Coronary artery (tissue), 2 donors: ENCODE results near the gene ZNF219.
A peak's percentile ranks its signal among the peaks of the same experiment; 100 is the strongest.

Experiments
- DNase-seq: peaks from one replicate; pipeline ENCODE4 v3.0.0-alpha.2; 2017; ENCODE audit warnings: low spot score
- H3K27ac ChIP-seq, 2 donors: fragments of 200-600 bp; sonication (generic); one replicate each; pipeline ENCODE4 v1.5.1; 2016 to 2019
- H3K4me3 ChIP-seq: fragments of 200-600 bp; sonication (generic); 2 replicates; pipeline ENCODE4 v1.5.1; 2016; ENCODE audit warnings: mild to moderate bottlenecking, moderate library complexity
- TF ChIP-seq, protein P1 (sequence below): fragments of 200-600 bp; sonication (generic); IDR thresholded peaks from one replicate; pipeline ENCODE4 v1.5.1; 2019; ENCODE audit warnings: antibody characterized with exemption

The ZNF219 gene

DNA sequence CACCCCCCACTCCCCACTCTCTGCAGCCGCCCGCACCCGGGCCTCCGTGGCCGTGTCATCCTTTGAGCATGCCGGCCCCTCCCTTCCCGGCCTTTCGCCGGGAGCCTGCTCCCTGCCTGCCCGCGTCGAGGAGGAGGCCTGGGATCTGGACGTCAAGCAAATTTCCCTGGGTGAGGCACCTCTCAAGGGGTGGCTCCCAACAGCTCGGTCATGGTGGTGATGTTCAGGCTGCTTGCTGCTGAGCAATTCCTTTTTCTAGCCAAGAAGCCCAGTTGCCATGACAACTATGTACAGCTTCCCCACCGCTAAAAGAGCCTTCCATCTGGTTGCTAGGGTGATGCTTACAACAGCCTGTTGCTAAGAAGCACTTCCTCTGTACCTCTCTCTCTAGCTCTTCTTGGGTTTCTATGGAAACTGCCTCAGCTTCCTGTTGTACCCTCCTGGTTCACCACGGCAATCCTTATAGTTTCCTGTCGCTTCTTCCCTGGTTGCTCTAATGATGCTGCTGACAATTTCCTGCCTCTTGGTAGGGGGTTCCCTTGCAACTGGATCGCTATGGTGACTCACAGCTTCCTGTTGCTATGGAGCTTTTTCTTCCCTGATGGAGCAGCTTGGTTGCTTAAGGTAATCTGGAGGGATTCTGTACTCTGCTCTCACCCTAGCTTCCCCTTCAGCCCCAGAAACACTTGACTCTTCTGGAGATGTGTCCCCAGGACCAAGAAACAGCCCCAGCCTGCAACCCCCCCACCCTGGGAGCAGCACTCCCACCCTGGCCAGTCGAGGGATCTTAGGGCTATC lies 11.0 kb downstream of the ZNF219 start:
- TF ChIP-seq, protein P1, sequence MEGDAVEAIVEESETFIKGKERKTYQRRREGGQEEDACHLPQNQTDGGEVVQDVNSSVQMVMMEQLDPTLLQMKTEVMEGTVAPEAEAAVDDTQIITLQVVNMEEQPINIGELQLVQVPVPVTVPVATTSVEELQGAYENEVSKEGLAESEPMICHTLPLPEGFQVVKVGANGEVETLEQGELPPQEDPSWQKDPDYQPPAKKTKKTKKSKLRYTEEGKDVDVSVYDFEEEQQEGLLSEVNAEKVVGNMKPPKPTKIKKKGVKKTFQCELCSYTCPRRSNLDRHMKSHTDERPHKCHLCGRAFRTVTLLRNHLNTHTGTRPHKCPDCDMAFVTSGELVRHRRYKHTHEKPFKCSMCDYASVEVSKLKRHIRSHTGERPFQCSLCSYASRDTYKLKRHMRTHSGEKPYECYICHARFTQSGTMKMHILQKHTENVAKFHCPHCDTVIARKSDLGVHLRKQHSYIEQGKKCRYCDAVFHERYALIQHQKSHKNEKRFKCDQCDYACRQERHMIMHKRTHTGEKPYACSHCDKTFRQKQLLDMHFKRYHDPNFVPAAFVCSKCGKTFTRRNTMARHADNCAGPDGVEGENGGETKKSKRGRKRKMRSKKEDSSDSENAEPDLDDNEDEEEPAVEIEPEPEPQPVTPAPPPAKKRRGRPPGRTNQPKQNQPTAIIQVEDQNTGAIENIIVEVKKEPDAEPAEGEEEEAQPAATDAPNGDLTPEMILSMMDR = no peak
- DNase-seq = no peak
- Histone ChIP-seq H3K4me3 (no peak overlapping the region), H3K27ac (peak overlapping the region in 1 of 2 donors; percentile 66)

DNA sequence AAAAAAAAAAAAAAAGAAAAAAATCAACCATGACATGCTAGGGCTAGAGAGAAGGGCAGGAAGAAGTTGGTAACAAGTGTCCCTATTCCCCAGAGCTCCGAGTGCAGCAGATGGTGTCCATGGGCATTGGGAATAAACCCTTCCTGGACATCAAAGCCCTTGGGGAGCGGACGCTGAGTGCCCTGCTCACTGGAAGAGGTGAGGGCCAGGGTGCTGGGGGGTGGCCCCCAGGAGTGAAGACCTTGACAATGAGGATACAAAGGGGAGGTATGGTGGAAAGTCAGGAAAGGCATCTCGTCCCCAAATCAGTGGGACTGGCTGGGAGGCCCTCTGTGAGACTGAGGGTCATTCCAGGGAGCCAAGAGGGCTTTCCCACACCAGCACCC lies 11.6 kb downstream of the ZNF219 start:
- TF ChIP-seq, protein P1 = no peak
- Histone ChIP-seq H3K27ac (peak overlapping the region in 1 of 2 donors; percentile 66), H3K4me3 (no peak overlapping the region)
- no peak for DNase-seq

DNA sequence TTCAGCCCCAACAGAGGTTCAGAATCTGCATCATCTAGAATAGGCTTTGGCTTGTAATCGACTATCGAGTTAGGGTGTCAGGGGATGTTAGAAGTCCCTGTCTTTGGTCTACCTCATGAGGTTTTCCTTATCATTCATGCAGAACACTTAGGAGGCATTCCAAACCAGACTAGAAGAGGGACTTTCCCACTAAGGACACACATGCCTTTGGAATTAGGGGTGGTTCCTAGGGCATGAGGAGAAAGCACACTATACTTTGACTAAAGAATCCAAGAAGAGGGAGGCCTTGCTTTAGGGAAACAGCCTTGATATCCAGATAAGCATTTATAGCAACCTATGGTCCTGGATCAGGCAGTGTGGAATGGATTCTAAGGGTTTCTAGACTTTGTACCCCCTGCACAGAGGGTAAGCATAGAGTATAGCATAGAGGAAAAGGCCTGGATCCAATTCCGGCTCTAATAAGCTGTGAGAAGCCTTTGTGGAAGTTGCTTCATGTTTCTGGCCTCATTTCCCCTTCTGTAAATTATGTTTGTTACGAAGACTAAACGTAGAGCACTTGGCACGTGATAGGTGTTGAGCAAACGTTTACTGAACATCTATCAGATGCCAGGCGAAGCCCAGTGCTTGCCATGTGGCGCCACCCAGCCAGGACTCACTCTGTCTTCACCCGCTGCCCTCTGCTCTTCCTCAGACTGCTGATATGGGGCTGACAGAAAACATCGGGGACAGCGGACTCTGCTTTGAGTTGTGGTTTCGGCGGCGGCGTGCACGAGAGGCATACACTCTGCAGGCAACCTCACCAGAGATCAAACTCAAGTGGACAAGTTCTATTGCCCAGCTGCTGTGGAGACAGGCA lies 13.2 kb downstream of the ZNF219 start:
- DNase-seq = no peak
- H3K27ac ChIP-seq = peak overlapping the region in 1 of 2 donors; percentile 22
- H3K4me3 ChIP-seq = no peak overlapping the region
- TF ChIP-seq, protein P1 = no peak

DNA sequence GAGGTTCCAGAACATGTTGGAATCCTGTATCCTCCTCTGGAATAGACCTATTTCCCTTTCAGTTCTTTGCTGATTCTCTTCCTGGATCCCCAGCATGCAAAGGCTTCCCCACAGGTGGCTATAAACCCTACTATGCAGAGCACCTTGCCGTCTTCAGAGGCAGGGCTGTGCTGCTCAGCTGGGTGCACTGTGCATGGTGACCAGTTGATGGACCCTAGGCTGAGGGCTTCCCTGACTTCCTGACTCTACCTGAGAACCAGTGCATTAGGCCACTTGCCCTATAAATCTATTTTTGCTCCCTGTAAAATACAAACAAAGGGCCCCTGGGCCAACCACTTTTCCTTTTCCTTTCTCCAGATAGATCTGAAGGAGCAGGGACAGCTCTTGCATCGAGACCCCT lies 14.1 kb downstream of the ZNF219 start:
- H3K27ac ChIP-seq = no peak overlapping the region
- TF ChIP-seq, protein P1 = no peak
- H3K4me3 ChIP-seq = no peak overlapping the region
- no peak for DNase-seq

DNA sequence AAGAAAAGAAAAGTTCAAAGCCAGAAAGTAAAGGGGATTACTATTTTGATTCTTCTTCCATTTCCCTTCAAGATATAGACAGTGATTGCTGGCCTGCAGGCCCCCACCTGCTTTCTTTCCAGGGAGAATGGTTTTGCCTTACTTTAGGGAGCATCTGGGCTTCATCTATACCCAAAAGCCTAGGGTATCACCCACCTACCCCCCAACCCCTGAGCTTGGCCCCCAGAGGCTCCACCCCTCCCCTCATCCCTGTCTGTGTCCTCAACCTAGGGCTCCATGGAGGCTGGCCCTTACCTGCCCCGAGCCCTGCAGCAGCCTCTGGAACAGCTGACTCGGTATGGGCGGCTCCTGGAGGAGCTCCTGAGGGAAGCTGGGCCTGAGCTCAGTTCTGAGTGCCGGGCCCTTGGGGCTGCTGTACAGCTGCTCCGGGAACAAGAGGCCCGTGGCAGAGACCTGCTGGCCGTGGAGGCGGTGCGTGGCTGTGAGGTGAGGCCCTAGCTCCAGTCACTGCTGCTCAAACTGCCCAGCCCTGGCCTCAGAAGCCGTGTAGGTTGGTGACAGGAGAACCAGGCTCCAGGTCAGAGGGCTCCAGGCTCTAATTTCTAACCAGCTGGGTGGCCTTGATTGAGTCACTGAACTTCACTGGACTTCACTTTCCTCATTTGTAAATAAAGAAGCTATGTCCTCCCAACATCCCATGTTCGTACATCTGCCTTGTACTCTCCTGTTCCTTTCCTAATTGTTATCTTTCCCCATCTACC lies 14.7 kb downstream of the ZNF219 start:
- Histone ChIP-seq H3K27ac (no peak overlapping the region), H3K4me3 (no peak overlapping the region)
- no peak for DNase-seq
- TF ChIP-seq, protein P1 = no peak

DNA sequence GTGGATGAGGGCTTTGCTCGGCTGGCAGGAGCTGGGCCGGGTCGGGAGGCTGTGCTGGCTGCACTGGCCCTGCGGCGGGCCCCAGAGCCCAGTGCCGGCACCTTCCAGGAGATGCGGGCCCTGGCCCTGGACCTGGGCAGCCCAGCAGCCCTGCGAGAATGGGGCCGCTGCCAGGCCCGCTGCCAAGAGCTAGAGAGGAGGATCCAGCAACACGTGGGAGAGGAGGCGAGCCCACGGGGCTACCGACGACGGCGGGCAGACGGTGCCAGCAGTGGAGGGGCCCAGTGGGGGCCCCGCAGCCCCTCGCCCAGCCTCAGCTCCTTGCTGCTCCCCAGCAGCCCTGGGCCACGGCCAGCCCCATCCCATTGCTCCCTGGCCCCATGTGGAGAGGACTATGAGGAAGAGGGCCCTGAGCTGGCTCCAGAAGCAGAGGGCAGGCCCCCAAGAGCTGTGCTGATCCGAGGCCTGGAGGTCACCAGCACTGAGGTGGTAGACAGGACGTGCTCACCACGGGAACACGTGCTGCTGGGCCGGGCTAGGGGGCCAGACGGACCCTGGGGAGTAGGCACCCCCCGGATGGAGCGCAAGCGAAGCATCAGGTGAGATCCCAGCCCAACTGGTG lies 16.8 kb downstream of the ZNF219 start:
- no peak overlapping the region for H3K27ac ChIP-seq
- DNase-seq = no peak
- H3K4me3 ChIP-seq = no peak overlapping the region
- TF ChIP-seq, protein P1 = no peak
